Osteoblast (primary cell): ENCODE results near the gene CLEC5A. TPM values are rescaled to one million over a fixed set of nuclear protein-coding genes. Genes with fewer than 3 reads are reported as not detected.

Source experiments
- DNase-seq: peaks from one replicate; pipeline ENCODE4 v3.0.0; 2011; ENCODE audit warnings: low spot score, mixed read lengths; ENCODE audit not compliant: insufficient read length; ENCODE audit errors: missing footprints
- H2AFZ ChIP-seq: 2 replicates; pipeline ENCODE4 v1.6.0; 2011; ENCODE audit warnings: mild to moderate bottlenecking, low read length
- H3K27ac ChIP-seq: 2 replicates; pipeline ENCODE4 v1.5.1; 2011; ENCODE audit warnings: mild to moderate bottlenecking, low read depth, low read length, moderate library complexity
- H3K27me3 ChIP-seq: 2 replicates; pipeline ENCODE4 v1.6.0; 2012; ENCODE audit warnings: mild to moderate bottlenecking, control low read depth, inconsistent platforms, low read length, moderate library complexity; ENCODE audit not compliant: insufficient read depth
- H3K36me3 ChIP-seq: 2 replicates; pipeline ENCODE4 v1.5.1; 2011; ENCODE audit warnings: mild to moderate bottlenecking, low read length, control low read depth, moderate library complexity; ENCODE audit not compliant: insufficient read depth
- H3K4me1 ChIP-seq: 2 replicates; pipeline ENCODE4 v1.5.1; 2011; ENCODE audit warnings: mild to moderate bottlenecking, low read length, control low read depth, moderate library complexity; ENCODE audit not compliant: insufficient read depth
- H3K4me2 ChIP-seq: 2 replicates; pipeline ENCODE4 v1.6.0; 2011; ENCODE audit warnings: mild to moderate bottlenecking, low read length; ENCODE audit not compliant: insufficient read depth
- H3K4me3 ChIP-seq: fragments of 200-600 bp; sonication (generic); 3 replicates; pipeline ENCODE4 v1.5.1; 2012; ENCODE audit warnings: mild to moderate bottlenecking, low read length, inconsistent platforms; ENCODE audit not compliant: insufficient read depth
- H3K79me2 ChIP-seq: 2 replicates; pipeline ENCODE4 v1.6.0; 2012; ENCODE audit warnings: mild to moderate bottlenecking, low read length, control low read depth, inconsistent platforms; ENCODE audit not compliant: insufficient read depth
- H3K9me3 ChIP-seq: 2 replicates; pipeline ENCODE4 v1.5.1; 2011; ENCODE audit warnings: low read depth, low read length, control low read depth
- H4K20me1 ChIP-seq: 2 replicates; pipeline ENCODE4 v1.6.0; 2012; ENCODE audit warnings: mild to moderate bottlenecking, low read length, control low read depth; ENCODE audit not compliant: insufficient read depth
- CTCF ChIP-seq: IDR thresholded peaks from 2 replicates; pipeline ENCODE4 v1.5.1; 2011; ENCODE audit warnings: mild to moderate bottlenecking, low read depth, low read length, moderate library complexity; ENCODE audit errors: extremely low read depth
- total RNA-seq: library from RNA; depleted of rRNA; stranded (reverse); fragments of >200 nt; gene quantifications from 2 replicates; pipeline ENCODE4 v1.2.3, GENCODE V29; 2012

CLEC5A gene
- total RNA-seq, 1 donor: not detected

GRCh38 chr7:141928146-141928844, 18.5 kb downstream of the CLEC5A start:
- Histone ChIP-seq H2AFZ (no peak overlapping the region), H3K79me2 (no peaks in the 10 kb centered on the region), H3K4me1 (no peaks in the 10 kb centered on the region), H3K36me3 (no peaks in the 10 kb centered on the region), H3K27me3 (no peaks in the 10 kb centered on the region), H3K27ac (no peak overlapping the region), H3K9me3 (no peaks in the 10 kb centered on the region), H4K20me1 (no peaks in the 10 kb centered on the region), H3K4me2 (no peak overlapping the region), H3K4me3 (no peak overlapping the region)
- peak; percentile 51 for DNase-seq
- TF ChIP-seq CTCF: no peak

- Histone ChIP-seq H3K4me1 (no peaks in the 10 kb centered on the region), H3K4me2 (no peak overlapping the region), H3K27ac (no peak overlapping the region), H4K20me1 (no peaks in the 10 kb centered on the region), H2AFZ (no peak overlapping the region), H3K4me3 (no peak overlapping the region), H3K27me3 (no peaks in the 10 kb centered on the region), H3K36me3 (no peaks in the 10 kb centered on the region), H3K9me3 (no peaks in the 10 kb centered on the region), H3K79me2 (no peaks in the 10 kb centered on the region)
- TF ChIP-seq CTCF: no peak
- no peak for DNase-seq
These were observed 26.5 kb downstream of the CLEC5A start for GRCh38 chr7:141920281-141920680.

GRCh38 chr7:141916099-141916498, 30.7 kb downstream of the CLEC5A start, which contains the start of gene OR9A4:
OR9A4 (plus strand) TSS chr7:141916399; CDS start chr7:141918876, 2,477 bp downstream.
- H3K27me3 ChIP-seq: no peaks in the 10 kb centered on the region
- TF ChIP-seq CTCF: no peak
- no peaks in the 10 kb centered on the region for H3K79me2 ChIP-seq
- H3K9me3 ChIP-seq: no peaks in the 10 kb centered on the region
- H3K4me2 ChIP-seq: no peak within 1 kb of the TSS
- H3K4me1 ChIP-seq: no peaks in the 10 kb centered on the region
- H3K36me3 ChIP-seq: no peaks in the 10 kb centered on the region
- DNase-seq: no peak
- no peak within 1 kb of the TSS for H2AFZ ChIP-seq
- no peak within 1 kb of the TSS for H3K4me3 ChIP-seq
- H3K27ac ChIP-seq: no peak within 1 kb of the TSS
- H4K20me1 ChIP-seq: no peaks in the 10 kb centered on the region

- no peak for DNase-seq
- no peak overlapping the region for H3K4me2 ChIP-seq
- no peaks in the 10 kb centered on the region for H3K27me3 ChIP-seq
- H3K4me1 ChIP-seq: no peaks in the 10 kb centered on the region
- no peaks in the 10 kb centered on the region for H4K20me1 ChIP-seq
- no peaks in the 10 kb centered on the region for H3K36me3 ChIP-seq
- H3K27ac ChIP-seq: no peak overlapping the region
- H3K79me2 ChIP-seq: no peaks in the 10 kb centered on the region
- no peaks in the 10 kb centered on the region for H3K9me3 ChIP-seq
- no peak overlapping the region for H3K4me3 ChIP-seq
- TF ChIP-seq CTCF: no peak
- H2AFZ ChIP-seq: no peak overlapping the region
These were observed 31.2 kb downstream of the CLEC5A start for GRCh38 chr7:141915565-141915964.
